Middle frontal gyrus (tissue), 1 donor: ENCODE data around the gene FBXO48.

ENCODE experiments used
- DNase-seq: peaks from one replicate; pipeline ENCODE4 v3.0.0-alpha.2; 2015; ENCODE audit warnings: low spot score; ENCODE audit errors: extremely low spot score

The FBXO48 gene

DNA sequence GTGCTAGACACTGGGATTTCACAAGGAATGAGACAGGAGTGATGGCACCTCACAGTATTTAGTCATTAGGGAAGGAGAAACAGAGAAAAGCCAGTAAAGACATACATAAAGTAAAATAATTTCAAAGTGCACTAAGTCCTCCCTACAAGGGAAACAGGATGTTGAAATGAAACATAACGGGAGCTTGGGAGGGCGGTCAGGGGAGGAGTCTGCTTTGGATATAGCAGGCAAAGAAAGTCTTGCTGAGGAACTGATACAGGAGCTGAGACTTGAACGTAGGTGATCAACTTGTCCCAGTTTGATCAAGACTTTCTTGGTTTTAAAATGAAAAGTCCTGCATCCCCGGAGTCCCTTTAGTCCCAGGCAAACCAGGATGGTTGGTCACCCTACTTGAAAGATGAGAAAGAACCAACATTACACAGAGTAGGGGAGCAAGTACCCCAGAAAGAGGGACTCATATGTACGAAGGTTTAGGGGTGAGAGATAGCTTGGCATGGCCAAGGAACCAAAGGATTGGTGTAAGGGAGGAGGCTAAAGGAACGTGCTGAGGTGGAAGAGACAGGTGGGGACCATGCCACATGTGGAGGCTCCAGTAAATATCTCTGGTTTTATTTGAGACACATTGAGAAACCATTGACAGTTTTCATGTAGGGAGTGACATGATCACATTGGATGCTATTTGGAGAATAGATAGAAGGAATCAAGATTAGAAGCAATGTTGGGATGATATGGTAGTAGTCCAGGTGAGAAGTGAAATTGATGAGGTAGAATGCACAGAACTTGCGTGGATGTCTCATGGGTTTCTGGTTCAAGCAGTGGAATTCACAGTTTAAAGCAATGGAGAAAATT is 28.4 kb downstream of the FBXO48 start:
- no peak for DNase-seq

DNA sequence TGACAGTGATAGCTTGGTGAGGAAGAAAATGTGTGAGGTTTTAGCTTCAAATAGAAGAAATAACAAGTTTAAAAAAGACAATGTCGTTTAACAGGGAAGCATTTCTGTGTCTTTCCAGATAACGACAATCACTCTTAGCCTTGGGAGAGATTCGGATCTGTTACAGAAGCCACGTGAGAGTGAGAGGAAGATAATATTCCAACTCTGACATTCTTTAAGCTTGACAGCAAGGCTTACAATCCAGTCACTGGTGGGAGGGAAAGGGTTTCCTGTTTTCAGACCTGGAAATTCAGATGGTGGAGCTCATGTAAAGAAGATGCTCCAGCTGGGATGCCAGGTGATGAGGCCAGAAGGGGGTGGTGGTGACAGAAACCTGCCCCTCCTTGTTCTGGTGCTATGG is 30.8 kb downstream of the FBXO48 start:
- no peak for DNase-seq

DNA sequence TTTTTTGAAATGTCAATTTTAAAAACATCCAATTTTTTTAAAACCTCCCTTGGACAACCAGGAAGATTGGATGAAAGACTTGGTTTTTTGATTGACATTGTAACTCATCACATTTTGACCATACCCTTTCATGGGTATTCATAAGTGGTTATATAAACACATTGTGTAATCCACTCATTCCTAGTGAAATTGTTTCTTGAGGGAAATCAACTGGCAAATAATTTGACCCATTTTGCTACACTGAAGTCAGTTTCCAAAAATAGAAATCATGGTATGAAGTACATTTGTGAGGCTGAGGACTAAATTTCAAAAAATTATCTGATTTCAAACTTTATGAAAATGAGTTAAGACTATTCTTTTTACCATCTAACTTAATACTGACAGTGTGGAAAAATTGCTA is 31.5 kb downstream of the FBXO48 start:
- no peak for DNase-seq

DNA sequence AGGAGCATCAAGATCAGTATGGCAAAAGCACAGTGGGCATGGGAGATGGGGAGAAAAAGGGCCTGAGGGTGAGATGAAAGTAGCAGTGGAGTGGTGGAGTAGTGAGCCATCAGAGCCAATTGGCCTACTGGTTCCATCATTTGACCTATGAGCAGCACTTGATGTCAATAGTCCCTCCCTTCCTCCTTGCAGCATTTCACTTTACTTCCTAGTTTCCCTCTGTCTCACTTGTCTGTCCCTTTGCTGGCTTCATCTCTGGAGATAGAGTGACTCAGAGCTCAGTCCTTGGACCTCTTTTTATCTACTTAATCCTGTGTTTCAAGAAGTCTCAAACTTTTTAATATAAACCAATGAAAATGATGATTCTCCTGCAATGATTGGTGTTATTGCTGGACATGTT is 32.1 kb downstream of the FBXO48 start:
- DNase-seq: no peak

DNA sequence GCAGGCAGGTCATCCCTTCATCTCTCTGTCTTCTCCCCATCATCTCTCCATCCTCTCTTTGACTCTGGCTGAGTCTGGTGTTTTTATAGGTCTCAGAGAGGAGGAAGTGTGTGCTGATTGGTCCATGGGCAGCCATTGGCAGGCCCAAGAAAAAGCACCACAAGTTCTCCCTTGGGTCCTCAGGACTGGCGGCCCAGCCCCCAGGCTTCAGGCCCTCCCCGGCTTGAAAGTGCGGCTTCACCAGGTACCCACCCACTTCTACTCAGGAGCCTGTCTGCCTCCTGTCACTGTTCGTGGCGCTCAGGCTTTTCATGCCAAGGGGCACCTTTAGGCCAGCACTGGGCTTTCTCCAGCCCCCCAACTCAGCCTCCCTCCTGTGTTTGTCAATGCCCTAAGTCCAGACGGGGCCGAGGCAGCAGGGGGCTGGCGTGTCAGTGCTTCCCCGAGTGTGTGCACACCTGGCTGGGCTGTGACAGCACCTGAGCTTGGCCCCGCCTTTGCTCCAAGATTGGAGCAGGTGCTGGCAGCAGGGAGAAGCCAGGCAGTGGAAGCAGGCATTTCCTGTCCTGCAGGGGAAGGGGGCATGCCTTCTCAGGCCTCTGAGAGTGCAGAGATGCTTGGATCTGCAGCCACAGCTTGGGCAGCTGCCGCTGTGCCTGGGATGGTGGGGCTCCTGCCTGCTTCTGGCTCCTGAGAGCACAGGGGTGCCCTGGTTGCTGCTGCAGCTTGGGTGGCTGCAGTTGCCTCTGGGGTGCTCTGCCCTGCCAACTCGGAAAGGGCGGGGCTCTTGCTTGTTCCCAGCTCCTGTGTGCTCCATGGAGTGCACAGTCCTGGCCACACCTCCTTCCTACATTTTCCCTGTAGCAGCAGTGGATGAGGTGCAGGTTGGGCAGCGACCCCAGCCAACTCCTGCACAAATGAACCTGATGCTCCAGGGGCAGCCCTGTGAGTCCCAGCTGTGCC is 34.1 kb downstream of the FBXO48 start:
- no peak for DNase-seq

DNA sequence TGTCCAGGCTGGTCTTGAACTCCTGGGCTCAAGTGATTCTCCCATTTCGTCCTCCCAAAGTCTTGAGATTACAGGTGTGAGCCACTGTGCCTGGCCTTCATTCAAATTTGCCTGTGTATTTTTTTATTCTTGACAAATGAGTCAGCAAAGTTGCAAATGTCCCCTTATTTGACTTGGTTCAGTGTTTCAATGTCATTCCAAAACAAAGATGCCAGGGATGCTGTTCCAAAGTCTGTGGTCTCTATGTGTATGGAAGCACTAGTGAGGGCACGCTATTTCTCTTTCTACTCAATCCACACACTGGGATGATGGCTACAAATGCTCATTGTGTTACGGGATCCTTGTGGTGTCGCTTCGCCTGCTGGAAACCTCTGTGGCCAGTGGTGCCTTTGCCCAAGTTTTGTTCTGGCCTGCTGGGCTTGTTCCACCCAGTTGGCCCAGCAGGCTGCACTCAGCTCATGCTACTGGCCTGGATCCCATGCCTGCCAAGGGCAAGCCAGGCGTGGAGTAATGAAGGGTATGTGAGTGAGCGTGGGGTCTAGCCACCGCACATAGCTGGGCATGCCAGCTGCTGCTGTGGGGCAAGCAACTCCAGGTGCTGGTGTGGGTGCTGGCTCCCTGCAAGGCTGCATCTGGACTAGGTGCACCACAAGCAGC is 35.6 kb downstream of the FBXO48 start:
- DNase-seq: no peak

DNA sequence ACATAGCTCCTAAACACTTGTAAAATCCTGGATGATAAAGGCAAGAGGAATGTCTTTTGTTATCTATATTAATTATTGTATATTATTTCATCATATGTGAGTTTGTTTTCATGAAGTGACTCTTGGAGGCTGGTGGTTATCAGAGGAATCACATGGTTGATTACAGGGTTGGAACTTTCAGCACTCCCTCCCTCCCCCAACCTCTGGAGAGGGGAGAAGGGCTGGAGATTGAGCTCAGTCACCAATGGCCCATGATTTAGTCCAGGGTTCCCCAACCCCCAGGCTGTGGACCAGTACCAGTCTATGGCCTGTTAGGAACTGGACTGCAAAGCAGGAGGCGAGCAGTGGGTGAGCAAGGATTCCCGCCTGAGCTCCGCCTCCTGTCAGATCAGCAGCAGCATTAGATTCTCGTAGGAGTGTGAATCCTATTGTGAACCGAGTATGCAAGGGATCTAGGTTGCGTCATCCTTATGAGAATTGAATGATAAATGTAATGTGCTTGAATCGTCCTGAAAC is 37.7 kb downstream of the FBXO48 start:
- DNase-seq: no peak

DNA sequence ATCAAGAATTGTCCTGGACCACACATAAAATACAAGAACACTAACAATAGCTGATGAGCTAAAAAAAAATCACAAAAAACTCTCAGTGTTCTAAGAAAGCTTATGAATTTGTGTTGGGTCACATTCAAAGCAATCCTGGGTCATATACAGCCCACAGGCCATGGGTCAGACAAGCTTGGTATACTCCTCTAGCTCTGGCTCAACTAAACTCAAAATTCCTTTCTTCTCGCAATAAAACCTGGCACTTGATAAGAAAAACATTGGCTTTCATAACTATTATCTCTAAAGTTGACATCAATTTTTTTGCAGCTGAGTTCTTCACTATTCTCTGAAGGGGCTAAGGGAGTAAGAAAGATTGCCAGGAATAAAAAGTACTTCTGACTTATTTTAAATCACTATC is 38.3 kb downstream of the FBXO48 start:
- DNase-seq: no peak

DNA sequence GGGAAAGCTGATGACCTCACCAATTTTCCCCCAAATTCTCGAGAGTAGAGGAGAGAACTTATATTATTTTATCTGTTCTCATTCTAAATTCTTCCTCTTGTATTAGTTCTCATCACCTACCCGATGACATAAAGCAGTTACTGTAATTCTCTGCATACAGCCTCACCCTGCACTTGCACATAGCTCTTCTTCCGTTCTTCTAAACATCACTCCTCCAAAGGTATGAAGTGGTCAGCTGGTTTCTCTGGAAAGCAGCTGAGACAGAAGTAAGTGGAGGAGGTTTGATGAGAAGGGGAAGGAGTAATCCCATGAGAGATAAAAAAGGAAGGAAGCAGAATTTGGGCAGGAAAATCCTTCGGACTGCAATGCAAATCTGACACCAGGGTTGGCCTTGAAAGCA is 39.0 kb downstream of the FBXO48 start:
- no peak for DNase-seq

DNA sequence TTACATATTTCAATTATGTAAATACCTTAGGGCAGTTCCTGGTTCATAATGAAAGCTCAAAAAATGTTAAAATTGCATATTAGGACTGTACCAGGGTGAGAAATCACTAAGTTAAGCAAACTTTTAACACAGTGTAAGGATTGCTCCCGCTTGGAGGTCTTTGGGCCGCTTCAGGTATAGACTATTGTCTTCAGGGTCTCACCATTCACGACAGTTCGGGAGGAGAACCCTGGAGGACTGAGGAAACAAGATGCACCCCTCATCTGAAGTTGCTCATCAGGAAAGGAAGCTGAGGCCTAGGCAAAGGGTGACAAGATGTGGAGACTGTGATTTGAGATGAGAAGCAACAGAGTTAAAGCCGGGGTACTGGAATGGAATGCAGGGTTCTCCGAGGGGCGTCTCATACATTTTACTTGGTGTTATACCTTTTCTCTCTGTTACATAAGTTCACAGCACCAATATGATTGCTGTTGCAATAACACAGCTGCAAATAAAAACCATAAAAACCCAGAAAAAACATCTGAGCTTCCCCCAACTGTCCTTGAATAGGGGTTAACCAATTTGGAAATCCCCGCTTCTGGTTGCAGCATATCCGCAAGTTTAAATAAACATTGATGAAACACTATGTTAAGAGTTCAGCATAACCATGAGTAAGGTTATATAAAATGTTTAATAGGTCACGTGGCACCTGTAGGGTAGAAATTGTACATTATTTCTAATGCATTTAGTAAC is 40.1 kb downstream of the FBXO48 start:
- no peak for DNase-seq

DNA sequence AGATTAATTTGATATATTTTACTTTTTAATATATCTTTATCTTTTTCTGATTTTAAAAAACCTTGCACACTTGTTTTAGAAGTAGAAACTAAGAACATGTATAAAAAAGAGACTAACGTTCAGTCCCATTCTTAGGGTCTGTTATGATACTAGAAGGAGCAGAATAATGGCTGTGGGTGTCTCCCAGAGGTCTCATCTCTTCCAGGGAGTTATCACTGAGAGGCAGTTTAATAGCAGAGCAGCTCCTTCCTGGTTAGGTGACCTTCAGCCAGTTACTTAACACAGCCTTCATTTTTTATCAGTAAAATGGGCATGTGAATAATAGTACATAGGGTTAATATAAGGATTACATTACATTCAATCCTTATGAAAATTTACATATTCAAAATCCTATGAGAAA is 40.6 kb downstream of the FBXO48 start:
- DNase-seq: no peak

DNA sequence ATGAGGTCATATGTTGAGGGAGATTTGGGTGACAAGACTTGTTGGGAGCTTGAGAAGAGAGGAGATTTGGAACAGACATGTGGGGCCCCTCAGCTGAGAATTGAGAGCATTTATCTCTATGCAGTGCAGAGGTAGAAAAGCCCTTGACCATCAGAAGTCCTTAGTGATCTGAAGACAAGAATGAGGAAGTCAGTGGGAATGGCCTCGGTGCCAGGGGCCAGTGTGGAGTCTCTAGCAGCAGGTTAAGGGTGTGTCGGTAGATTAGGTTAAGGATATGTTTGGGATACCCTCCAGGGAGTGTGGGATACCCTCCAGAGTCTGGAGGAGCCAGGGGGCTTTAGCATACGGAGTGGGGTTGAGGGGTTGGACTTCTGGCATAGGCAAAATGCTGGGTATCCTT is 41.6 kb downstream of the FBXO48 start:
- DNase-seq: no peak

DNA sequence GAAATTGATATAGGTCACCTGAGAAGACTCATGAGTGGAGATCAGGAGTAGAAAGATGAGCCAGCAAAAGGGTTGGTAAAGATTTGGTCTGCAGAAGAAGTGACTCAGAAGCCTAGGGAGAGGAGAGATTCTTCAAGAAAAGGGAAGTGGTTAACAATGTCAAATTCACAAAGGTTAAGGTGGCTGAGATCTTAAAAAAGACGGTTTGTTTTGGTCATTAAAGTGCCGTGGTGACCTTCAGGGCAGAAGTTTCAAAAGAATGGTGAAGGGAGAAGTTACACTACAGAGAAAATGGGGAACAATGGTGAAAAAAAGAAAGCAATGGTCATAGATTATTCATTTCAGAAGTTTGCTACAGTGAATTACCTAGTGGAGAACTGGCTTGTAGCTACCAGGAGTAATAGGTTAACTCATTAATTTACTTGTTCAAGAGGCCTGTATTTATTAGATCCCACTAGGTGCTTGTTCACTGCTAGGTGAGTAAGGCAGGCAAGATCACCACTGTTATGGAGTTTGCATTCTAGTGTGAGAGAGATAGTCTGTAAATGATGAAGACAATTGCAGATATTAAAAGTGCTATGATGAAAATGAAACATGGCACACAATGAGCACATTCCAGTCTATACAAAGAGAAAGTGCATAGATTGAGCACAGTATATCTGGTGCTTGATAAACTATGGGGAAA is 43.0 kb downstream of the FBXO48 start:
- no peak for DNase-seq

DNA sequence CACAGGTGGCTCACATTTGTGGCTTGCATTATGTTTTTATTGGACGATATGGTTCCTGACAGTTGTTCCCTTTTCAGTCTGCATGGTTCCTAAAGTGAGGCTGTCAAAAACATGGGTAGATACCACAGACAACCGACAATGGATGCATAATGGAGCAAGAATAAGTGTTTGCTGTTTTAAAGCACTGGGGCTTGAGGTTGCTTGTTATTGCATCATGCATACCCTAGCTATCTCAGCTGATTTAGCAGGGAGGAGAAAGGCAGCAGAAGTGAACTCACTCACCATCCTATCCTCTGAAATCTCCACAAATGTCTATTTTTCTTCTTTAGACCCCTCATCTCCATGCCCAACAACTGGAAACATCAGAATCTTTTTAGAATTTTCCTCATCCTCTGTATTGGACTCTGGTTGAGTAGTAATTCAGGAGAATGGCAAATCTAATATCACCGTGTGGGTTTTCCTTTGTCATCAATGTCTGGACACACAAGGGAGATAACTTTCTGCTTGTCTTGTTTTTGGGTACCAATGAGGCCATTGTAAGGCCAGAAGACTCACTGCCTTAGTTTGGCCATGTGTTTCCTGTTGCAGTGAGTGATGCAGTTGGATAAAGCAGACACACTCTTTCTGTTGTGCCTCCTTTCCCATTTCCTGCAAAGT is 46.7 kb downstream of the FBXO48 start:
- no peak for DNase-seq

DNA sequence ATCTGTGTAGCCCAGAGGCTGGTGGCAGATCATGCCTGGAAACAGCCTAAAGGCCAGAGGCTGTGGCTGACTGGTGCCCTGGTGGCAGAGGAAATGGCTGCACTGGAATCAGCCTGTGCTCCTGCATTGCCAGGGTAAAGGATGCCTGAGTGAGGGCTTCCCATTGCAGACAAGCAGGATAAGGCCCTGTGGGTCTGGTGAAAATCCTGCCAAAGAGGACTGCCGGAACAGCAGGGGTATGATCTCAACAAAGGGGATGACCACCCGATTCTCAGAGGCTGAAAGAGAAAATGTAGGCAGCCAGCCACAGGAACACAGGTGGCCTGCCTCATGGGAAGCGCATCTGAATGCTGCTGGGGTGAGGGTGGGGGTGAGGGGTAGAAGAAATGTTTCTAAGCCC is 48.2 kb downstream of the FBXO48 start:
- no peak for DNase-seq

DNA sequence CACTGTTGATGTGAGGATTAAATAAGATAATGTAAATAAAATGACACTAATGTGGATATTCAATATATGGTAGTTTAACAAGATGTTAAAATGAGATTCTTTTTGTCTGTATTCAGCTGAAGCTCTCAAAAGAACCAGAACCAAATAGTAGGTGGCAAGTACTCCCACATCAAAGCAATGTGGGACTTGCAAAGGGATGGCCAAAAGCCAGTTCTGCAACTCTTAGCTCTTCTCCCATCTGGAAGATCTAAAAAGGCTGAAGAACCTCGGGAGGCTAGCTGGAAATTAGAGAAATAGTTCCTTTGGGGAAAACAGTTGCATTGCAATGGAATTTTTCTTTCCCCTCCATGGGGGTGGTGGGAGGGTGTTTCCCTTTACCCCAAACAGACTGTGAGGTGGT is 48.7 kb downstream of the FBXO48 start:
- peak; percentile 27 for DNase-seq

DNA sequence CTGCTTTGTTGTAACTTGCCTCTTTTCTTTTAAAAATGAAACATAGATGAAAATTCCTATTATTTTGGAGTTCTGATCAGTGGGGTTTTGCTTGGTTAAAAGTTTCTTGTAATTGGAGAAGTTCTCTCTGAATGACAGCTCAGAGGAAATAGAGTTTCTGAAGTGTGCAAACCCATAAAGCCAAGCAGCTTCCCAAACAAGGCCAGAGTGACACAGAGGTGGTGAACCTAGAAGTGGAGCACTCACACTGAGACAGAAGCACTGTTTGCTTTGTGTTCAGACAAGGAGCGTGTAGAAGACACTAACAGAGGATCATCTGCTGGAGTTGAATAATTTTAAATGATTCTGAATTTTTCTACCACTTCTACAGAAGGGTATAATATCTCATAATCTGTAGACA is 49.2 kb downstream of the FBXO48 start:
- no peak for DNase-seq

DNA sequence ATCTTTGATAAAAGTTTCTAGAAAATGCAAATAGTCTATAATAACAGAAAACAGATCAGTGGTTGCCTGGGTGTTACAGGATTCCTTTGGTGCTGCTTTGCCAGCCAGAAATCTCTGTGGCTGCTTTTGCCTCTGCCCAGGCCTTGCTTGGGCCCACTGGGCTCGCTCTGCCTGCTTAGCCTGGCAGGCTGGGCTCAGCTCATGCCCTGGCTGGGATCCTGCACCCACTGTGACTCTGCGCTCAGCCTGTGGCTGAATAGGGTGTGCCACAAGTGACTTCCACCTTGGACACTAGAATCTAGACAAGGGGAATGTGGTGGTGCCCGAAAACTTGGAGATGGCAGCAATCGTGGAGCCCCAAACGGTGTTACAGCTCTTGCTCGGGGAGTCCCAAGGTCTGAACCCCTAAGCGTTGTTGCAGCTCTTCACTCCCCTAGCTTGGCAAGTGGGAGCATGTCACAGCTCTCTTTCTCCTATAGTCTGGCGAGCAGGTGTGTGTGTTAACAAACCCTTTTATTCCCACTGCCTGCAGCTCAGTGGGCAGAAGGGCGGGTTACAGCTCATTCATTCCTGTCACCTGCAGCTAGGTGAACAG is 50.9 kb downstream of the FBXO48 start:
- no peak for DNase-seq

DNA sequence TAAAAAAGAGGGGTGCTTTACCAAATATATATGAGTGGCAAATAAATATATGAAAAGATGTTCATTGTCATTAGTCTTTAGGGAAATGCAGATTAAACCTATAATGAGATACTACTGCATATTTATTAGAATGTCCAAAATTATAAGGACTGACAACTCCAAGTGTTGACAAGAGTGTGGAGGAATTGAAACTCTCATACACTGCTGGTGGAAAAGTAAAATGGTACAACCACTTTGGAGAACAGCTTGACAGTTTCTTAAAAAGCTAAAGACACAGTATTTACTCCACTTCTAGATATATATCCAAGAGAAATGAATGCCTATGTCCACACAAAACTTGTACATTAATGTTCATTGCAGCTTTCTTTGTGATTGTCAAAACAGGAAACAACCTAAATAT is 51.6 kb downstream of the FBXO48 start:
- no peak for DNase-seq

DNA sequence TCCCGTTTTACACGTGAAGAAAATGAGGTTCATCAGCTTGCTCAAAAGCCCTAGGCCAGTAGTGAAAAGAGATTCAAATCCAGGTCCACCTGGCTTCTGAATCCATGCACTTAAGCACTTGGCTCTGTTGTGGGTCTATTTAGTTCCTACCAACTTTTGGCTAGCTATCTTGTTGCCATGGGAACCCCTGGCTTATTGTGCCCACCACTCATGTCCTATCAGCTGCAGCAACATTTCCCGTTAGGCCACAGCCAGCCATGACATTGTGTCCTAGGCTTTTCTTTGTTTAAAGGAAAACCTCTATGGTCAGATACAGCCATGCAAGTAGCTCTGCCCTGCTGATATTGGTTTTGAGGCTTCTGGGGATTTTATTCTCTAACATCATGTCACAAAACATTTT is 52.2 kb downstream of the FBXO48 start:
- no peak for DNase-seq
